Measurements from ENCODE around the gene PDGFD. TPM values are rescaled to one million over a fixed set of nuclear protein-coding genes. Genes with fewer than 3 reads are reported as not detected.
A peak's percentile ranks its signal among the peaks of the same experiment; 100 is the strongest.

Gene PDGFD
- total RNA-seq, 1 donor from 2014 or later: 13.1 TPM

- DNase-seq: no peak
These were observed 253.2 kb downstream of the PDGFD start for GRCh38 chr11:103910721-103911120.

- DNase-seq: no peak
These were observed 256.1 kb downstream of the PDGFD start for GRCh38 chr11:103907548-103908455.

- no peak for DNase-seq
These were observed 256.8 kb downstream of the PDGFD start for GRCh38 chr11:103907136-103907535.

- DNase-seq: no peak
These were observed 257.6 kb downstream of the PDGFD start for GRCh38 chr11:103906291-103906867.

- DNase-seq: no peak
These were observed 259.7 kb downstream of the PDGFD start for GRCh38 chr11:103904324-103904667.

GRCh38 chr11:103903621-103904323 lies 260.2 kb downstream of the PDGFD start:
- DNase-seq: no peak

GRCh38 chr11:103902994-103903393 lies 261.0 kb downstream of the PDGFD start:
- no peak for DNase-seq

- DNase-seq: no peak
These were observed 262.3 kb downstream of the PDGFD start for GRCh38 chr11:103901656-103902055.

- DNase-seq: no peak
These were observed 265.2 kb downstream of the PDGFD start for GRCh38 chr11:103898577-103899336.

- no peak for DNase-seq
These were observed 265.9 kb downstream of the PDGFD start for GRCh38 chr11:103898065-103898464.

GRCh38 chr11:103897160-103897936 lies 266.6 kb downstream of the PDGFD start:
- no peak for DNase-seq

GRCh38 chr11:103895106-103895505 lies 268.8 kb downstream of the PDGFD start:
- DNase-seq: no peak

- no peak for DNase-seq
These were observed 269.3 kb downstream of the PDGFD start for GRCh38 chr11:103894673-103895072.

- DNase-seq: no peak
These were observed 269.9 kb downstream of the PDGFD start for GRCh38 chr11:103894034-103894433.

- DNase-seq: no peak
These were observed 270.6 kb downstream of the PDGFD start for GRCh38 chr11:103893371-103893770.

- peak; percentile 9 for DNase-seq
These were observed 271.3 kb downstream of the PDGFD start for GRCh38 chr11:103892603-103893002.

- DNase-seq: no peak
These were observed 273.3 kb downstream of the PDGFD start for GRCh38 chr11:103890654-103891053.

GRCh38 chr11:103889679-103890078 lies 274.3 kb downstream of the PDGFD start:
- DNase-seq: no peak

GRCh38 chr11:103888541-103888951 lies 275.4 kb downstream of the PDGFD start:
- no peak for DNase-seq

- DNase-seq: peak; percentile 33
These were observed 276.8 kb downstream of the PDGFD start for GRCh38 chr11:103887001-103887658.

- DNase-seq: no peak
These were observed 280.1 kb downstream of the PDGFD start for GRCh38 chr11:103883856-103884255.
